ENCODE data around the gene EIF5A. TPM values are rescaled to one million over a fixed set of nuclear protein-coding genes. Genes with fewer than 3 reads are reported as not detected.

EIF5A gene
- total RNA-seq, 4 donors from 2014 or later = 203 to 261 (median 221) TPM

DNA sequence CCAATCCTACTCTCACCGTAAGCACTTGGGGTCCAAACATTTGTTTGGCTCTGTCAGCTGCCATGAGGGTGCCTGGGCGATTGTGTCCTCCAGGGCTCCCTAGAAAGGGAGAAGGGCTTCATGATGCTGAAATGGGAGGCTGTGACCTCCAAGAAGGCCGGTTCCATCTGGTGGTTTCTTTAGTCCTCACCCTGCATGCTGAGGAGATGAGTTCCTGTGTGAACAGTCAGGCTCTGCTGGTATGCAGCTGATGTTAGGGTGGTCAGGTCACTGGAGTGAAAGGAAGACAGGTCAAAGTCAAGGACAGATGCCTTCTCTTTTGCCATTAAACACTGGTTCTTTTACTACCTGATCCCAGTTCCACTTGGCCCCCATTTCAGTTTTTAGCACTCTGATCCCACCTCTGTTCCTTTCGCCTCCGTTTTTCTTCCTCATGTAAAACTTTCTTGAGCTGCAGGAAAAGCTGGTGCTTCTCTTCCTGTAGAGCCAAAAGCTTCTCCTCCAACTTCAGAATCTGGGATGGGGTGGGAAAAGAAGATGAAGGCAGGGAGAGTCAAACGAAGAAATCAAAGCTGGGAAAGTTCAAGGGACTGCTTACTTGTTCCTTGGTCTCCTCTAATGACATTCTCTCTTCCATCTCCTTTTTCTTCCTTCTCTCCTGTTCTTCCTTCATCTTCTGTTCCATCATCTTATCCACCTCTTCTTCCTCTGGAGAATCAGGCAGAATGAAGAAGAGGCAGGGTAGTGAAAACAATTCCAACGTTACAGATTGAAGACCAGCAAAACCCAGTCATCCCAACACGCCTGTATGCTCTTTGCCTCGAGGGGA is 6.7 kb downstream of the EIF5A start:
- intact Hi-C loops (cut with DNase I; ENCODE audit: low total_unique reads) = no loop called here
- H3K4me3 ChIP-seq (ENCODE audit: low read depth, poor library complexity, severe bottlenecking) = peak overlapping the region; percentile 67
- no peak for DNase-seq (ENCODE audit: low spot score in 2 of 2)
- 46 to 48% methylated on average over 9 of the region's 9 CpGs for WGBS, 2 donors
- TF ChIP-seq POLR2A (IDR thresholded peaks at IDR 0.05) = no peak
- TF ChIP-seq, protein P1, sequence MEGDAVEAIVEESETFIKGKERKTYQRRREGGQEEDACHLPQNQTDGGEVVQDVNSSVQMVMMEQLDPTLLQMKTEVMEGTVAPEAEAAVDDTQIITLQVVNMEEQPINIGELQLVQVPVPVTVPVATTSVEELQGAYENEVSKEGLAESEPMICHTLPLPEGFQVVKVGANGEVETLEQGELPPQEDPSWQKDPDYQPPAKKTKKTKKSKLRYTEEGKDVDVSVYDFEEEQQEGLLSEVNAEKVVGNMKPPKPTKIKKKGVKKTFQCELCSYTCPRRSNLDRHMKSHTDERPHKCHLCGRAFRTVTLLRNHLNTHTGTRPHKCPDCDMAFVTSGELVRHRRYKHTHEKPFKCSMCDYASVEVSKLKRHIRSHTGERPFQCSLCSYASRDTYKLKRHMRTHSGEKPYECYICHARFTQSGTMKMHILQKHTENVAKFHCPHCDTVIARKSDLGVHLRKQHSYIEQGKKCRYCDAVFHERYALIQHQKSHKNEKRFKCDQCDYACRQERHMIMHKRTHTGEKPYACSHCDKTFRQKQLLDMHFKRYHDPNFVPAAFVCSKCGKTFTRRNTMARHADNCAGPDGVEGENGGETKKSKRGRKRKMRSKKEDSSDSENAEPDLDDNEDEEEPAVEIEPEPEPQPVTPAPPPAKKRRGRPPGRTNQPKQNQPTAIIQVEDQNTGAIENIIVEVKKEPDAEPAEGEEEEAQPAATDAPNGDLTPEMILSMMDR (IDR thresholded peaks at IDR 0.05) = no peak

DNA sequence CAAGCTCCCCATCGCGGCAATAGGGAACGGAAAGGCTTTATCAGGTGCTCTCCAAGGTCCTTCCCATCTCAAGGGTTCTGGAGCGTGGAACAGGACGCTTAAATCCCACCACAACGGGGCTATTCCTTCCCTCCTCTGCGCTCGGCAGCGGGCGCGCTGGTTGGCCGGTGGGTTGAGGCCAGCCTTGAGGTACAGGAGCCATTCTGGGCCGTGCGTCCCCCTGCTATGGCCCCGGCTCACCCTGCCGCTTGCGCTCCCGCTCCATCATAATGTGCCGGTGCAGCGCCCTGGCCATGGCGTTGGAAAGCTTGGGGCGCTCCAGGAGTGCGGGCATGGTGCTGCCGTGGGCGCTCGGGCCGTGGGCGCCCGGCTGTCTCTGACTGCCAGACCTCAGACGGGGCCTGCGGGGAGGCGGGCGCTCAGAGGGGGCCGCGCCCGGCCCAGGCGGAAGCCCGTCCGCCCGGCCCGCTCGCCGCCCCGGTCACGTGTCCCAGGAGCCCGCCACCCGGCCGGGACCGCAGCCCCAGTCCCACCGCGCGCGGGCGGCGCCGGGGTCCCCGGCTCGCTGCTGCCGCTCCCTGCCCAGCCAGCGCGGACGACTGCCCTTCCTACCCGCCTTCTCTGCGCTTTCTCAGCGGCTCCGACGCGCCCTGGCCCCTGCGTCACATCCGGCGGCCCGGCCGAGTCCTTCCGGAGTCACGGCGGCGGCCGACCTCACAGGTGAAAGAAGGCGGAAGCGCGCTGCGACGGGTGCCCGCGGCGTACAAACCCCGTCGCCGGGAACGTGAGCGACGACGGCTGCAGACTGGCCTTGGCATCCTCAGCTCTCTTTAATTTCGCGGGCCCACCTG is 7.5 kb downstream of the EIF5A start, which contains the start of gene GPS2:
TSS of gene GPS2 (minus strand) at position 642 of the 851 bp plus-strand sequence. CDS start at position 334, 308 bp downstream.
- TF ChIP-seq, protein P1 (IDR thresholded peaks at IDR 0.05) = no peak
- TF ChIP-seq POLR2A (IDR thresholded peaks at IDR 0.05) = no peak
- peak within 1 kb of the TSS; percentile 67 for H3K4me3 ChIP-seq (ENCODE audit: low read depth, poor library complexity, severe bottlenecking)
- WGBS, 2 donors = 0% methylated on average over 13 to 27 of the region's 95 CpGs
- peak; percentile 87 to 99 for DNase-seq (ENCODE audit: low spot score in 2 of 2)
- intact Hi-C loops (cut with DNase I; ENCODE audit: low total_unique reads) = no loop called here

DNA sequence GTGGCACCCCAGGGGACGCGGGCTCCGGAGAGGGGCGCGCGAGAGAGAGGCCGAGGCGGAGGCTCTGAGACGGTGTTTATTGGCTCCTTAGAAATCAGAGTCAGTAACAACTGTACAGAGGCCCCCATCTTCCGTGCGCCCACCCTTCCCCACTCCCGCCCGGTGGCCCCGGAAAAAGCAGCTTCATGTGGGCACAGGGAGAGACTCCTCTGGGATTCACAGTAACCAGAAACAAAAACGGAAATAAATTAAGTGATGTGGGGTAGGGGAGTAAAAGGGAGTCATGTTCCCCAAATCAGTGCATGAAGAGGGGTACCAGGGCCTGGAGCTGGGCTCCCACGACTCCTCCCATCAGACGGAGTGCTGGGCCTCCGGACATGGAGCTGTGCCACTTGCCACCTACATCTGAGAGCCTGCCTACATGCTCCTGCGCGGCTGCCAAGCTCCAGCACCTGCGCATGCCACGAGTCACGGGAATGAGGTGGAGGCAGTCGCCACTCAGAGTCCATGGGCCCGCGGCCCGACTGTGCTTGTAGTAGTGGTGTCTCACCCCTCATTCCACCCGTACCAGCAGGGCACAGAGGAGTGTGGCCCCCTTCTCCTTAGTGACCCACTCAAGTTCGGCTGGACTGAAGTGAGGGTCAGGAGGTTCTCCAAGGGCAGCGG is 8.3 kb downstream of the EIF5A start:
- H3K4me3 ChIP-seq (ENCODE audit: low read depth, poor library complexity, severe bottlenecking) = peak overlapping the region; percentile 67
- intact Hi-C loops (cut with DNase I; ENCODE audit: low total_unique reads) = no loop called here
- 26 to 31% methylated on average over 27 to 30 of the region's 30 CpGs for WGBS, 2 donors
- peak in 1 of 2 donors; percentile 61 for DNase-seq (ENCODE audit: low spot score in 2 of 2)
- TF ChIP-seq POLR2A (IDR thresholded peaks at IDR 0.05) = no peak
- TF ChIP-seq, protein P1 (IDR thresholded peaks at IDR 0.05) = no peak

DNA sequence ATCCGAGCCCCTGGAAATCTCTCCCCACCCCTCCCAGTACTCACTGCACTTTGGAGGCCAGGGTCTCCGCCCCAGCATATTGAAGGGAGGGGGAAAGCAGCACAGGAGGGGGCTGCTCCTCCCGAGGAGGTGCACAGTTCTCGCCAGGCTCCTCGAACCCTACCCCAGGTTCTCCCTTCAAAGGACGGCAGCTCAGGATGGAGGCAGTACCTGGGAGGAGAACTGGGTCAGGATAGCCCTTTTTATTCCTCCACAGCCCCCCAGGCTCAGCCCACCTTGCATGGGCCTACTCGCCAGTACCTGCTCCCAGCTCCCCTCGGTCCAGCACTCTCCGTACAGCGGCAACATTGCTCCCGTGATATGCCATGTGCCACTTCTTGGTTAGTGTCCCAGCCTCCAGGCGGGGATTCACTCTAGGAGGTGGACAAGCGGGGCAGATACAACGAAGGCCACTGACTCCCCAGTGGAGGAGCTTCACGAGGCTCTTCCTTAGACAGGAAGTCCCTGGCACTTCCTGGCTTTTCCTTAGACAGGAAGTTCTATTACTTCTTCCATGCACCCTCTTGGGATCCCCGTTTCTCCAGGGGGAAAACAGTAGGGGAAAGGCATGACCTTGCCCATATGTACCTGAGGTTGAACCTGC is 9.9 kb downstream of the EIF5A start:
- 85% methylated on average over 16 of the region's 16 CpGs for WGBS, 2 donors
- TF ChIP-seq, protein P1 (IDR thresholded peaks at IDR 0.05) = no peak
- TF ChIP-seq POLR2A (IDR thresholded peaks at IDR 0.05) = no peak
- no peak for DNase-seq (ENCODE audit: low spot score in 2 of 2)
- no peak overlapping the region for H3K4me3 ChIP-seq (ENCODE audit: low read depth, poor library complexity, severe bottlenecking)
- intact Hi-C loops (cut with DNase I; ENCODE audit: low total_unique reads) = no loop called here
